ENCODE data around the gene C11orf91.
A peak's percentile ranks its signal among the peaks of the same experiment; 100 is the strongest.

C11orf91 gene

GRCh38 chr11:33721984-33722383 lies 21.4 kb upstream of the C11orf91 start:
- in situ Hi-C loops (cut with MboI; ENCODE audit: low sequenced_read_pairs, unreplicated experiment): no loop called here
- DNase-seq (ENCODE audit: low spot score): no peak
- TF ChIP-seq CTCF (IDR thresholded peaks at IDR 0.05; ENCODE audit: borderline replicate concordance, control extremely low read depth, extremely low read depth, insufficient read depth, missing control alignments): no peak

- DNase-seq (ENCODE audit: low spot score): no peak
- TF ChIP-seq CTCF (IDR thresholded peaks at IDR 0.05; ENCODE audit: borderline replicate concordance, control extremely low read depth, extremely low read depth, insufficient read depth, missing control alignments): no peak
- in situ Hi-C loops (cut with MboI; ENCODE audit: low sequenced_read_pairs, unreplicated experiment): no loop called here
These were observed 20.8 kb upstream of the C11orf91 start for GRCh38 chr11:33721426-33721825.

- no peak for DNase-seq (ENCODE audit: low spot score)
- in situ Hi-C loops (cut with MboI; ENCODE audit: low sequenced_read_pairs, unreplicated experiment): no loop called here
- no peak for TF ChIP-seq CTCF (IDR thresholded peaks at IDR 0.05; ENCODE audit: borderline replicate concordance, control extremely low read depth, extremely low read depth, insufficient read depth, missing control alignments)
These were observed 19.0 kb upstream of the C11orf91 start for GRCh38 chr11:33719587-33719986.

GRCh38 chr11:33718440-33718839 lies 17.8 kb upstream of the C11orf91 start:
- TF ChIP-seq CTCF (IDR thresholded peaks at IDR 0.05; ENCODE audit: borderline replicate concordance, control extremely low read depth, extremely low read depth, insufficient read depth, missing control alignments): no peak

GRCh38 chr11:33716243-33716642 lies 15.6 kb upstream of the C11orf91 start:
- peak; percentile 38 for DNase-seq (ENCODE audit: low spot score)
- TF ChIP-seq CTCF (IDR thresholded peaks at IDR 0.05; ENCODE audit: borderline replicate concordance, control extremely low read depth, extremely low read depth, insufficient read depth, missing control alignments): peak; percentile 15

More at GRCh38 chr11:33718440-33718839, 17.8 kb upstream of the C11orf91 start:
- in situ Hi-C loops (cut with MboI; ENCODE audit: low sequenced_read_pairs, unreplicated experiment): no loop called here
- no peak for DNase-seq (ENCODE audit: low spot score)

GRCh38 chr11:33713856-33714398 lies 13.3 kb upstream of the C11orf91 start:
- no peak for TF ChIP-seq CTCF (IDR thresholded peaks at IDR 0.05; ENCODE audit: borderline replicate concordance, control extremely low read depth, extremely low read depth, insufficient read depth, missing control alignments)
- in situ Hi-C loops (cut with MboI; ENCODE audit: low sequenced_read_pairs, unreplicated experiment): no loop called here
- no peak for DNase-seq (ENCODE audit: low spot score)

More at GRCh38 chr11:33716243-33716642, 15.6 kb upstream of the C11orf91 start:
- in situ Hi-C loops (cut with MboI; ENCODE audit: low sequenced_read_pairs, unreplicated experiment): no loop called here

Measured in GM13976 (cell line).